ENCODE data around the gene SNRPA. TPM values are rescaled to one million over a fixed set of nuclear protein-coding genes. Genes with fewer than 3 reads are reported as not detected.
A peak's percentile ranks its signal among the peaks of the same experiment; 100 is the strongest.

The SNRPA gene
- polyA plus RNA-seq, 1 donor (not counting 4 experiments of a cell fraction or from before 2014, with no cell fraction given): 93.4 TPM

DNA sequence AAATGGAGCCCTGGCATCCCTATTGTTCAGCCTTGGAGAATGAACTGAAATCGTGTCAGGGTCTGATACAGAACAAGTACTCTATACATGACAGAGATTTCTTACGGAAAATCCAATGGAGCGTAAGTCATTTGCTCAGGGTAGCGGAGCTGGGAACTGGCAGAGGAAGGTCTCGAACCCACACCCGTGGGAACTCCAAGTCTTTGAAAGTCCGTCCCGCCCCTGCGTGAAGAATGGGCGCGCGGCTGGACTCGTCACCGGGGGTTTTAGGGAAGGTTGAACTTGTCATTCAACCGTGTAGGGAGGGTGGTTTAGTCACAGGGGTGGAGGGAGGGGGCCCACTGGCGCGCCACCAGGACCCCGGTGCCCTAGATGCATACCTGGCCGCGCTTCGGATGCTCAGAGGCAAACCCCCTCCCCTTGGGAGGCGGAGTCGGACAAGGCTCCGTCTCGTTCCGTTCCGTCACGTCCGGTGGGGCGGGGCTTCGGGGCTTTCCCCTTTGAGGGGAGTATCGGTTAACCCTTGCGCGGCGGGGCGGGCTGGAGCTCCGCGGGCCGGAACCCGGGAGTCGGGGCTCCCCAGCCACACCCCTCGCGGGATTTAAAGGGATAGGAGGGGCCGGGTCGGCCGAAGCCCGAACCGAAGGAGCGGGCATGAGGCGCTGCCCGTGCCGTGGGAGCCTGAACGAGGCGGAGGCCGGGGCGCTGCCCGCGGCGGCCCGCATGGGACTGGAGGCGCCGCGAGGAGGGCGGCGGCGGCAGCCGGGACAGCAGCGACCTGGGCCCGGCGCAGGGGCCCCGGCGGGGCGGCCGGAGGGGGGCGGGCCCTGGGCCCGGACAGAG lies 34.3 kb upstream of the SNRPA start, which contains the start of the genes COQ8B and ITPKC:
Gene COQ8B, minus strand, starts transcription at position 405 of the 843 bp plus-strand sequence. CDS start 2,254 bp downstream, outside the sequence.
Gene ITPKC, plus strand, starts transcription at position 631 of the 843 bp plus-strand sequence. Its CDS starts 24 bp downstream, at position 655.
- Histone ChIP-seq H3K4me3 (ENCODE audit: control insufficient read depth in 2 of 3, extremely low read depth in 1 of 3, insufficient read depth in 2 of 3, low read depth in 1 of 3, low read length in 3 of 3) (peak within 1 kb of the TSS; percentile 62 to 90 (median 86)), H3K27ac (ENCODE audit: control insufficient read depth, insufficient read depth, low read length) (peak within 1 kb of the TSS; percentile 100), H2AFZ (ENCODE audit: control insufficient read depth, low read length) (peak within 1 kb of the TSS; percentile 66), H3K4me1 (ENCODE audit: control insufficient read depth, extremely low read depth, insufficient read depth, low read length) (peaks cover 31% of the 10 kb centered on the region), H3K4me2 (ENCODE audit: control insufficient read depth, extremely low read depth, insufficient read depth, low read depth, low read length) (peak within 1 kb of the TSS; percentile 96), H3K9me3 (ENCODE audit: control insufficient read depth, low read depth, low read length) (no peaks in the 10 kb centered on the region), H3K36me3 (ENCODE audit: control insufficient read depth in 2 of 2, extremely low read depth in 1 of 2, insufficient read depth in 2 of 2, low read length in 2 of 2) (peaks cover 3 to 5% of the 10 kb centered on the region in 2 experiments), H3K9me1 (ENCODE audit: control insufficient read depth, extremely low read depth, insufficient read depth, low read length) (no peaks in the 10 kb centered on the region), H3K79me2 (ENCODE audit: control insufficient read depth, insufficient read depth, low read length) (peaks cover 42% of the 10 kb centered on the region), H3K27me3 (ENCODE audit: control insufficient read depth, extremely low read depth, insufficient read depth, low read length) (no peaks in the 10 kb centered on the region), H3K9ac (ENCODE audit: control insufficient read depth, extremely low read depth, insufficient read depth, low read length) (peak within 1 kb of the TSS; percentile 100), H4K20me1 (ENCODE audit: control insufficient read depth, extremely low read depth, insufficient read depth, low read length) (no peaks in the 10 kb centered on the region)
- FAIRE-seq: no peak
- TF ChIP-seq, protein P1, sequence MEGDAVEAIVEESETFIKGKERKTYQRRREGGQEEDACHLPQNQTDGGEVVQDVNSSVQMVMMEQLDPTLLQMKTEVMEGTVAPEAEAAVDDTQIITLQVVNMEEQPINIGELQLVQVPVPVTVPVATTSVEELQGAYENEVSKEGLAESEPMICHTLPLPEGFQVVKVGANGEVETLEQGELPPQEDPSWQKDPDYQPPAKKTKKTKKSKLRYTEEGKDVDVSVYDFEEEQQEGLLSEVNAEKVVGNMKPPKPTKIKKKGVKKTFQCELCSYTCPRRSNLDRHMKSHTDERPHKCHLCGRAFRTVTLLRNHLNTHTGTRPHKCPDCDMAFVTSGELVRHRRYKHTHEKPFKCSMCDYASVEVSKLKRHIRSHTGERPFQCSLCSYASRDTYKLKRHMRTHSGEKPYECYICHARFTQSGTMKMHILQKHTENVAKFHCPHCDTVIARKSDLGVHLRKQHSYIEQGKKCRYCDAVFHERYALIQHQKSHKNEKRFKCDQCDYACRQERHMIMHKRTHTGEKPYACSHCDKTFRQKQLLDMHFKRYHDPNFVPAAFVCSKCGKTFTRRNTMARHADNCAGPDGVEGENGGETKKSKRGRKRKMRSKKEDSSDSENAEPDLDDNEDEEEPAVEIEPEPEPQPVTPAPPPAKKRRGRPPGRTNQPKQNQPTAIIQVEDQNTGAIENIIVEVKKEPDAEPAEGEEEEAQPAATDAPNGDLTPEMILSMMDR (optimal IDR thresholded peaks at IDR 0.05 in 1 of 3, IDR thresholded peaks at IDR 0.05 in 1 of 3, conservative IDR thresholded peaks at IDR 0.05 in 1 of 3; ENCODE audit: extremely low read depth in 1 of 3, insufficient read depth in 2 of 3, low read length in 3 of 3): no peak
- TF ChIP-seq EZH2 (IDR thresholded peaks at IDR 0.05; ENCODE audit: low read length): no peak
- dilution Hi-C loops (cut with MboI; ENCODE audit: extremely low pct_ligation_motif_present, low sequenced_read_pairs): no loop called here
- peak; percentile 87 for DNase-seq (ENCODE audit: low read depth, low spot score)

DNA sequence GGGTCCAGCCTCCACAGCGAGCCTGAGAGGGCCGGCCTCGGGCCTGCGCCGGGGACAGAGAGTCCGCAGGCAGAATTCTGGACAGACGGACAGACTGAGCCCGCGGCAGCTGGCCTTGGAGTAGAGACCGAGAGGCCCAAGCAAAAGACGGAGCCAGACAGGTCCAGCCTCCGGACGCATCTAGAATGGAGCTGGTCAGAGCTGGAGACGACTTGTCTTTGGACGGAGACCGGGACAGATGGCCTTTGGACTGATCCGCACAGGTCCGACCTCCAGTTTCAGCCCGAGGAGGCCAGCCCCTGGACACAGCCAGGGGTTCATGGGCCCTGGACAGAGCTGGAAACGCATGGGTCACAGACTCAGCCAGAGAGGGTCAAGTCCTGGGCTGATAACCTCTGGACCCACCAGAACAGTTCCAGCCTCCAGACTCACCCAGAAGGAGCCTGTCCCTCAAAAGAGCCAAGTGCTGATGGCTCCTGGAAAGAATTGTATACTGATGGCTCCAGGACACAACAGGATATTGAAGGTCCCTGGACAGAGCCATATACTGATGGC lies 33.6 kb upstream of the SNRPA start:
- peak overlapping the region; percentile 100 for H3K27ac ChIP-seq (ENCODE audit: control insufficient read depth, insufficient read depth, low read length)
- no peak for FAIRE-seq
- peak overlapping the region; percentile 62 to 90 (median 86) for H3K4me3 ChIP-seq (ENCODE audit: control insufficient read depth in 2 of 3, extremely low read depth in 1 of 3, insufficient read depth in 2 of 3, low read depth in 1 of 3, low read length in 3 of 3)
- H3K9me3 ChIP-seq (ENCODE audit: control insufficient read depth, low read depth, low read length): no peaks in the 10 kb centered on the region
- H3K9ac ChIP-seq (ENCODE audit: control insufficient read depth, extremely low read depth, insufficient read depth, low read length): peak overlapping the region; percentile 100
- no peak for TF ChIP-seq EZH2 (IDR thresholded peaks at IDR 0.05; ENCODE audit: low read length)
- TF ChIP-seq, protein P1 (optimal IDR thresholded peaks at IDR 0.05 in 1 of 3, IDR thresholded peaks at IDR 0.05 in 1 of 3, conservative IDR thresholded peaks at IDR 0.05 in 1 of 3; ENCODE audit: extremely low read depth in 1 of 3, insufficient read depth in 2 of 3, low read length in 3 of 3): no peak
- H3K4me1 ChIP-seq (ENCODE audit: control insufficient read depth, extremely low read depth, insufficient read depth, low read length): peaks cover 38% of the 10 kb centered on the region
- DNase-seq (ENCODE audit: low read depth, low spot score): no peak
- H4K20me1 ChIP-seq (ENCODE audit: control insufficient read depth, extremely low read depth, insufficient read depth, low read length): no peaks in the 10 kb centered on the region
- peaks cover 47% of the 10 kb centered on the region for H3K79me2 ChIP-seq (ENCODE audit: control insufficient read depth, insufficient read depth, low read length)
- no peak overlapping the region for H2AFZ ChIP-seq (ENCODE audit: control insufficient read depth, low read length)
- H3K9me1 ChIP-seq (ENCODE audit: control insufficient read depth, extremely low read depth, insufficient read depth, low read length): no peaks in the 10 kb centered on the region
- peak overlapping the region; percentile 88 for H3K4me2 ChIP-seq (ENCODE audit: control insufficient read depth, extremely low read depth, insufficient read depth, low read depth, low read length)
- H3K27me3 ChIP-seq (ENCODE audit: control insufficient read depth, extremely low read depth, insufficient read depth, low read length): no peaks in the 10 kb centered on the region
- dilution Hi-C loops (cut with MboI; ENCODE audit: extremely low pct_ligation_motif_present, low sequenced_read_pairs): no loop called here
- peaks cover 4 to 5% of the 10 kb centered on the region in 2 experiments for H3K36me3 ChIP-seq (ENCODE audit: control insufficient read depth in 2 of 2, extremely low read depth in 1 of 2, insufficient read depth in 2 of 2, low read length in 2 of 2)

All from keratinocyte (primary cell).